Stimulated activated CD8-positive, alpha-beta memory T cell treated with anti-CD3 and anti-CD28 coated beads, Interleukin-15, amount 100 ng/mL, for 24 hours (primary cell): ENCODE measurements around the gene TMEM18.

ENCODE experiments used
- DNase-seq: peaks from one replicate; pipeline ENCODE4 v3.0.0-alpha.2; 2020; ENCODE audit warnings: low read depth

TMEM18 gene

GRCh38 chr2:672606-672905 lies 4.7 kb downstream of the TMEM18 start:
- no peak for DNase-seq

GRCh38 chr2:671787-672605 lies 5.2 kb downstream of the TMEM18 start:
- DNase-seq, result no peak

- no peak for DNase-seq
Observed at GRCh38 chr2:671072-671471, 6.1 kb downstream of the TMEM18 start.

GRCh38 chr2:670637-671036 lies 6.6 kb downstream of the TMEM18 start:
- DNase-seq, result no peak

- no peak for DNase-seq
Observed at GRCh38 chr2:669323-669722, 7.9 kb downstream of the TMEM18 start.

- no peak for DNase-seq
Observed at GRCh38 chr2:668000-668398, 9.2 kb downstream of the TMEM18 start.

- no peak for DNase-seq
Observed at GRCh38 chr2:667332-667999, 9.7 kb downstream of the TMEM18 start.

- no peak for DNase-seq
Observed at GRCh38 chr2:666441-666840, 10.8 kb downstream of the TMEM18 start.

GRCh38 chr2:665340-666073 lies 11.7 kb downstream of the TMEM18 start:
- DNase-seq, result no peak

- no peak for DNase-seq
Observed at GRCh38 chr2:664063-664462, 13.1 kb downstream of the TMEM18 start.

- no peak for DNase-seq
Observed at GRCh38 chr2:663221-663620, 14.0 kb downstream of the TMEM18 start.

GRCh38 chr2:661360-661635 lies 15.9 kb downstream of the TMEM18 start:
- DNase-seq, result no peak

- no peak for DNase-seq
Observed at GRCh38 chr2:660586-661359, 16.4 kb downstream of the TMEM18 start.

- no peak for DNase-seq
Observed at GRCh38 chr2:660029-660428, 17.2 kb downstream of the TMEM18 start.

GRCh38 chr2:658426-658825 lies 18.8 kb downstream of the TMEM18 start:
- no peak for DNase-seq

- DNase-seq, result no peak
Observed at GRCh38 chr2:657766-658165, 19.4 kb downstream of the TMEM18 start.

GRCh38 chr2:656676-657075 lies 20.5 kb downstream of the TMEM18 start:
- DNase-seq, result no peak

- DNase-seq, result no peak
Observed at GRCh38 chr2:655626-656025, 21.6 kb downstream of the TMEM18 start.

GRCh38 chr2:654896-655295 lies 22.3 kb downstream of the TMEM18 start:
- DNase-seq, result no peak

GRCh38 chr2:653645-654425 lies 23.4 kb downstream of the TMEM18 start:
- DNase-seq, result no peak

GRCh38 chr2:652881-653480 lies 24.2 kb downstream of the TMEM18 start:
- DNase-seq, result no peak
